Measurements from ENCODE around the gene CA10. TPM values are rescaled to one million over a fixed set of nuclear protein-coding genes. Genes with fewer than 3 reads are reported as not detected.

The CA10 gene
- total and polyA plus RNA-seq, 2 of the 4 experiments (the other 2 are of a cell fraction): not detected

DNA sequence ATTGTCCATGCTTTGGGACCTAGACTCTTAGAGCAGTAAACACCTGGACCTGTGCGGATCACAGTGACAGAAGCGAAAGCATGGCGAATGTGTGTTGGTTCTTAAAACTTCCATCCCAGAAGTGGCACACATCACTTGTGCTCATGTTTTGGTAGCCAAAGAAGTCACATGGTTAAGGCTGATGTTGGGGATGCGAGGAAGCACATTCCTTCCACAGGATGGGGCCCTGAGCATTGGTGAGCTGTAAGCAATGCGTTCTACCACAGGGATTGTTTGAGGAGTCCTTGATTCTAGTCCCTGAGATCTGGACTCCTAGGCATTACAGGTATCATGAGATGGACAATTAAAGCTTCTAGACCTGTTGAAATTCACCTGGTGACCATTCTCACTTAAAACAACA, 522.2 kb downstream of the CA10 start:
- H4K8ac ChIP-seq (ENCODE audit: low read depth in 2 of 2, low read length in 2 of 2): no peak overlapping the region
- H2BK15ac ChIP-seq (ENCODE audit: low read depth, low read length): no peak overlapping the region
- H2AK5ac ChIP-seq (ENCODE audit: low read depth, low read length): no peak overlapping the region
- H2BK120ac ChIP-seq (ENCODE audit: low read depth, low read length): no peak overlapping the region
- no peak overlapping the region for H3K56ac ChIP-seq (ENCODE audit: extremely low read depth, insufficient read depth, low read length)
- peaks cover 22% of the 10 kb centered on the region for H3K9me3 ChIP-seq (ENCODE audit: control insufficient read depth, insufficient read depth, low read length)
- no peak overlapping the region for H3K27ac ChIP-seq (ENCODE audit: insufficient read depth, low read length)
- 72% methylated on average over 3 of the region's 5 CpGs; no CpG with 5 or more reads in 1 of the 2 experiments for WGBS, 2 experiments (ENCODE audit: extremely low coverage in 2 of 2, insufficient read length in 1 of 2)
- no peak overlapping the region for H2AK9ac ChIP-seq (replicated peaks; ENCODE audit: low read depth, low read length, poor library complexity)
- no peak overlapping the region for H4K5ac ChIP-seq (ENCODE audit: low read depth, low read length)
- H2BK5ac ChIP-seq (ENCODE audit: low read depth, low read length, poor library complexity, severe bottlenecking): no peak overlapping the region
- no peaks in the 10 kb centered on the region for H3K27me3 ChIP-seq (ENCODE audit: control insufficient read depth, insufficient read depth, low read length)
- no peak overlapping the region for H3K4ac ChIP-seq (ENCODE audit: low read depth, low read length)
- H3K23ac ChIP-seq (ENCODE audit: low read depth, low read length): no peak overlapping the region
- no peak overlapping the region for H3K4me3 ChIP-seq (ENCODE audit: insufficient read depth, low read depth, low read length)
- no peak overlapping the region for H4K91ac ChIP-seq (ENCODE audit: insufficient read depth, low read depth, low read length)
- BruUV-seq (replicated peaks): no TSS peak
- no peaks in the 10 kb centered on the region for H3K4me1 ChIP-seq (ENCODE audit: control insufficient read depth, insufficient read depth, low read length)
- no peak for TF ChIP-seq MXI1 (IDR thresholded peaks at IDR 0.05; ENCODE audit: borderline replicate concordance, low read depth, low read length)
- TF ChIP-seq POLR2A (IDR thresholded peaks at IDR 0.05; ENCODE audit: low read depth, low read length): no peak
- TF ChIP-seq NFE2L2 (IDR thresholded peaks at IDR 0.05; ENCODE audit: low read depth, low read length): no peak
- TF ChIP-seq CEBPB (IDR thresholded peaks at IDR 0.05; ENCODE audit: low read depth, low read length): no peak
- TF ChIP-seq CHD1 (IDR thresholded peaks at IDR 0.05; ENCODE audit: low read depth, low read length): no peak
- TF ChIP-seq FOS (IDR thresholded peaks at IDR 0.05; ENCODE audit: low read depth, low read length): no peak
- TF ChIP-seq MAZ (IDR thresholded peaks at IDR 0.05; ENCODE audit: borderline replicate concordance, low read depth, low read length): no peak
- TF ChIP-seq RAD21 (IDR thresholded peaks at IDR 0.05; ENCODE audit: low read length): no peak
- no peak for TF ChIP-seq SMC3 (IDR thresholded peaks at IDR 0.05; ENCODE audit: low read depth, low read length)
- TF ChIP-seq MAFK (IDR thresholded peaks at IDR 0.05; ENCODE audit: low read depth, low read length): no peak
- TF ChIP-seq, protein P1, sequence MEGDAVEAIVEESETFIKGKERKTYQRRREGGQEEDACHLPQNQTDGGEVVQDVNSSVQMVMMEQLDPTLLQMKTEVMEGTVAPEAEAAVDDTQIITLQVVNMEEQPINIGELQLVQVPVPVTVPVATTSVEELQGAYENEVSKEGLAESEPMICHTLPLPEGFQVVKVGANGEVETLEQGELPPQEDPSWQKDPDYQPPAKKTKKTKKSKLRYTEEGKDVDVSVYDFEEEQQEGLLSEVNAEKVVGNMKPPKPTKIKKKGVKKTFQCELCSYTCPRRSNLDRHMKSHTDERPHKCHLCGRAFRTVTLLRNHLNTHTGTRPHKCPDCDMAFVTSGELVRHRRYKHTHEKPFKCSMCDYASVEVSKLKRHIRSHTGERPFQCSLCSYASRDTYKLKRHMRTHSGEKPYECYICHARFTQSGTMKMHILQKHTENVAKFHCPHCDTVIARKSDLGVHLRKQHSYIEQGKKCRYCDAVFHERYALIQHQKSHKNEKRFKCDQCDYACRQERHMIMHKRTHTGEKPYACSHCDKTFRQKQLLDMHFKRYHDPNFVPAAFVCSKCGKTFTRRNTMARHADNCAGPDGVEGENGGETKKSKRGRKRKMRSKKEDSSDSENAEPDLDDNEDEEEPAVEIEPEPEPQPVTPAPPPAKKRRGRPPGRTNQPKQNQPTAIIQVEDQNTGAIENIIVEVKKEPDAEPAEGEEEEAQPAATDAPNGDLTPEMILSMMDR (conservative IDR thresholded peaks at IDR 0.05; ENCODE audit: low read depth, low read length): no peak
- no peak for TF ChIP-seq BHLHE40 (IDR thresholded peaks at IDR 0.05; ENCODE audit: low read depth, low read length)
- H3K4me2 ChIP-seq (ENCODE audit: low read depth, low read length): no peak overlapping the region
- H2AFZ ChIP-seq (replicated peaks; ENCODE audit: low read length, poor library complexity): no peak overlapping the region
- no peak overlapping the region for H3K14ac ChIP-seq (replicated peaks; ENCODE audit: low read depth, low read length)
- in situ Hi-C loops (cut with MboI; ENCODE audit: low sequenced_read_pairs) (no loop called here), intact Hi-C loops (cut with micrococcal nuclease) (no loop called here), dilution Hi-C loops (cut with HindIII; ENCODE audit: low sequenced_read_pairs, unreplicated experiment) (no loop called here)
- H4K20me1 ChIP-seq (ENCODE audit: insufficient read depth, low read length): no peaks in the 10 kb centered on the region
- H3K9ac ChIP-seq (ENCODE audit: low read depth, low read length): no peak overlapping the region
- no peaks in the 10 kb centered on the region for H3K9me1 ChIP-seq (ENCODE audit: insufficient read depth, low read length)
- no peaks in the 10 kb centered on the region for H3K79me1 ChIP-seq (ENCODE audit: low read depth in 1 of 2, low read length in 2 of 2)
- ChIA-PET CTCF (no interaction called here), POLR2A (ENCODE audit: unreplicated experiment) (no interaction called here)
- ATAC-seq (ENCODE audit: low read depth): no peak
- no peak overlapping the region for H2BK20ac ChIP-seq (ENCODE audit: low read depth, low read length)
- H3K18ac ChIP-seq (ENCODE audit: low read depth, low read length): no peak overlapping the region
- no peak for DNase-seq
- H3K36me3 ChIP-seq (ENCODE audit: control insufficient read depth, insufficient read depth, low read length): no peaks in the 10 kb centered on the region
